Measurements from ENCODE around the gene AMMECR1.

DNA sequence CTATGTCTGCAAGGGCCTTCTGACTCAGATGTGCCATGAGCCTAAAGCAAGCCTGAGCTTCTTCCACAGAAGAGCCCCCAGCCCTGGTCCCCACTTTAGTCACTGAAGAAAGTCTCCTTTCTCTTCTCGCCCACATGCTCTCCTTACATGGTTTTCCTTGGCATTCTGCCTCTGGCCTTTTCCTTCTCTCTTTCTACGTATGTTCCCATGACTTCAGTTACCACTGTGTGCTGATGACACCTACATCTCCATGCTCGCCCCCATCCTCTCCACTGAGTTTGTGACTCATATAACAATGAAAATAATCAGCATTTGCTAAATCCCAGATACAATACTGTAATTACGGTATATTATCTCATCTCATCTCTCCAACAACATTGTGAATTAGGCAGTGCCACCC lies 149.3 kb downstream of the AMMECR1 start:
- TF ChIP-seq, protein P1, sequence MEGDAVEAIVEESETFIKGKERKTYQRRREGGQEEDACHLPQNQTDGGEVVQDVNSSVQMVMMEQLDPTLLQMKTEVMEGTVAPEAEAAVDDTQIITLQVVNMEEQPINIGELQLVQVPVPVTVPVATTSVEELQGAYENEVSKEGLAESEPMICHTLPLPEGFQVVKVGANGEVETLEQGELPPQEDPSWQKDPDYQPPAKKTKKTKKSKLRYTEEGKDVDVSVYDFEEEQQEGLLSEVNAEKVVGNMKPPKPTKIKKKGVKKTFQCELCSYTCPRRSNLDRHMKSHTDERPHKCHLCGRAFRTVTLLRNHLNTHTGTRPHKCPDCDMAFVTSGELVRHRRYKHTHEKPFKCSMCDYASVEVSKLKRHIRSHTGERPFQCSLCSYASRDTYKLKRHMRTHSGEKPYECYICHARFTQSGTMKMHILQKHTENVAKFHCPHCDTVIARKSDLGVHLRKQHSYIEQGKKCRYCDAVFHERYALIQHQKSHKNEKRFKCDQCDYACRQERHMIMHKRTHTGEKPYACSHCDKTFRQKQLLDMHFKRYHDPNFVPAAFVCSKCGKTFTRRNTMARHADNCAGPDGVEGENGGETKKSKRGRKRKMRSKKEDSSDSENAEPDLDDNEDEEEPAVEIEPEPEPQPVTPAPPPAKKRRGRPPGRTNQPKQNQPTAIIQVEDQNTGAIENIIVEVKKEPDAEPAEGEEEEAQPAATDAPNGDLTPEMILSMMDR (IDR thresholded peaks at IDR 0.05) = no peak
- no peak for TF ChIP-seq ZFX (IDR thresholded peaks at IDR 0.05; ENCODE audit: borderline replicate concordance)
